Measurements from ENCODE around the gene C1QL4. TPM values are rescaled to one million over a fixed set of nuclear protein-coding genes. Genes with fewer than 3 reads are reported as not detected.
A peak's percentile ranks its signal among the peaks of the same experiment; 100 is the strongest.
"Not testable (repeated sequence)": the region's sequence is repeated elsewhere in the genome, so short reads cannot be mapped to it uniquely, and the experiment has no call there.

C1QL4 gene
- total and polyA plus RNA-seq, 2 donors (not counting 1 experiment from before 2014, with no cell fraction given): not detected

DNA sequence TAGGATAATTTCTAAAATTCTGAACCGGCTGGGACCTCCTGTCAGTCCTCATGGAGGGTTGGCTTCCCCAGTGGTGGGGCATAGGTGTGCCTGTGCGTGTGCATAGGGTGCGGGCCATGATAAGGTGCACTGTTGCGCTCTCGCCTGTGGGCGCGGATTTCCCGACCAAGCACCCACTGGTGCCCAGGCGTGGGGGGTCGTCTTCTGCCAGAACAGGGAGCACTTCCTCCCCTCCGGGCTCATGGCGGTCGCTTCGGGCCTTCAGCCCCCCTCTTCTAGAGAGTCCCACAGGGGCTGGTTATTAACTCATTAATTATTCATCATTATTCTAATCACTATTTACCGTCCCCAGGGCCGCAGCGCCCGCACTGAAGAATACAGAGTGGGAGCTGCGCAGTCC, 2.8 kb downstream of the C1QL4 start:
- no peak overlapping the region for H3K4me3 Mint-ChIP-seq
- ChIA-PET POLR2A (no interaction called here), CTCF (interaction anchor here (1.2 to 8.5 kb wide), 5 partner anchors 8 to 45 kb away, joined by 3 to 95 read pairs (median 13); partner anchors contain the start of genes DNAJC22, PRPH and TROAP)
- Histone ChIP-seq H3K9ac (ENCODE audit: low read length) (no peak overlapping the region), H3K4me2 (replicated peaks; ENCODE audit: low read depth, low read length, poor library complexity, severe bottlenecking) (no peak overlapping the region), H3K4me3 (ENCODE audit: control extremely low read depth in 1 of 5, extremely low read depth in 1 of 5, insufficient read depth in 1 of 5, low read depth in 2 of 5, low read length in 4 of 5) (no peak overlapping the region), H3K27ac (ENCODE audit: low read length in 2 of 2) (no peak overlapping the region), H4K20me1 (ENCODE audit: control insufficient read depth, insufficient read depth, low read length, poor library complexity, severe bottlenecking) (no peaks in the 10 kb centered on the region), H3K4me1 (ENCODE audit: control insufficient read depth in 2 of 2, insufficient read depth in 2 of 2, low read length in 2 of 2) (peaks cover 36 to 39% of the 10 kb centered on the region in 2 donors), H3K9me3 (ENCODE audit: control extremely low read depth in 1 of 3, control insufficient read depth in 2 of 3, insufficient read depth in 1 of 3, low read length in 2 of 3) (peaks cover 0 to 25% (median 0%) of the 10 kb centered on the region in 3 donors), H3K36me3 (replicated peaks in 1 of 2; ENCODE audit: control extremely low read depth in 1 of 2, control insufficient read depth in 1 of 2, extremely low read depth in 1 of 2, insufficient read depth in 2 of 2, low read length in 1 of 2) (no peaks in the 10 kb centered on the region), H2AFZ (ENCODE audit: insufficient read depth, low read depth, low read length, poor library complexity, severe bottlenecking) (no peak overlapping the region), H3K27me3 (replicated peaks in 1 of 4; ENCODE audit: control extremely low read depth in 1 of 4, control insufficient read depth in 3 of 4, insufficient read depth in 4 of 4, low read length in 3 of 4) (peaks cover 0 to 75% (median 48%) of the 10 kb centered on the region in 4 experiments), H3K79me2 (ENCODE audit: control insufficient read depth, insufficient read depth, low read length) (no peaks in the 10 kb centered on the region)
- peaks cover 64% of the 10 kb centered on the region for H3K27me3 Mint-ChIP-seq
- H3K9me3 Mint-ChIP-seq (ENCODE audit: insufficient read depth): no peaks in the 10 kb centered on the region
- 18% methylated on average over 18 of the region's 19 CpGs for WGBS (ENCODE audit: insufficient coverage)
- peaks cover 35% of the 10 kb centered on the region for H3K4me1 Mint-ChIP-seq
- intact Hi-C loops (cut with micrococcal nuclease): no loop called here
- TF ChIP-seq, protein P1, sequence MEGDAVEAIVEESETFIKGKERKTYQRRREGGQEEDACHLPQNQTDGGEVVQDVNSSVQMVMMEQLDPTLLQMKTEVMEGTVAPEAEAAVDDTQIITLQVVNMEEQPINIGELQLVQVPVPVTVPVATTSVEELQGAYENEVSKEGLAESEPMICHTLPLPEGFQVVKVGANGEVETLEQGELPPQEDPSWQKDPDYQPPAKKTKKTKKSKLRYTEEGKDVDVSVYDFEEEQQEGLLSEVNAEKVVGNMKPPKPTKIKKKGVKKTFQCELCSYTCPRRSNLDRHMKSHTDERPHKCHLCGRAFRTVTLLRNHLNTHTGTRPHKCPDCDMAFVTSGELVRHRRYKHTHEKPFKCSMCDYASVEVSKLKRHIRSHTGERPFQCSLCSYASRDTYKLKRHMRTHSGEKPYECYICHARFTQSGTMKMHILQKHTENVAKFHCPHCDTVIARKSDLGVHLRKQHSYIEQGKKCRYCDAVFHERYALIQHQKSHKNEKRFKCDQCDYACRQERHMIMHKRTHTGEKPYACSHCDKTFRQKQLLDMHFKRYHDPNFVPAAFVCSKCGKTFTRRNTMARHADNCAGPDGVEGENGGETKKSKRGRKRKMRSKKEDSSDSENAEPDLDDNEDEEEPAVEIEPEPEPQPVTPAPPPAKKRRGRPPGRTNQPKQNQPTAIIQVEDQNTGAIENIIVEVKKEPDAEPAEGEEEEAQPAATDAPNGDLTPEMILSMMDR (IDR thresholded peaks at IDR 0.05): no peak
- no peak for TF ChIP-seq EZH2 (IDR thresholded peaks at IDR 0.05; ENCODE audit: borderline replicate concordance, insufficient read depth, low read depth, low read length, poor library complexity, severe bottlenecking)
- H3K27ac Mint-ChIP-seq: no peak overlapping the region
- DNase-seq: peak; percentile 24
- ATAC-seq (ENCODE audit: low read depth): no peak

DNA sequence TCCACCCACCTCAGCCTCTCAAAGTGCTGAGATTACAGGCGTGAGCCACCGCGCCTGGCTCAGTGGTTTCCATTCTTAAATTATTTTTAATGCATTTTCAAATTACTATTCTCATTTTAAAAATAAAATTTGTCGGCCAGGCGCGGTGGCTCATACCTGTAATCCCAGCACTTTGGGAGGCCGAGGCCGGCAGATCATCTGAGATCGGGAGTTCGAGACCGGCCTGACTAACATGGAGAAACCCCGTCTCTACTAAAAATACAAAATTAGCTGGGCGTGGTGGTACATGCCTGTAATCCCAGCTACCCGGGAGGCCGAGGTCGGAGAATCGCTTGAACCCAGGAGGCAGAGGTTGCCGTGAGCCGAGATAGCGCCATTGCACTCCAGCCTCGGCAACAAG, 3.2 kb downstream of the C1QL4 start:
- H3K9ac ChIP-seq (ENCODE audit: low read length); H3K27ac ChIP-seq (ENCODE audit: low read length in 2 of 2); H3K27ac Mint-ChIP-seq; H3K4me2 ChIP-seq (replicated peaks; ENCODE audit: low read depth, low read length, poor library complexity, severe bottlenecking); H4K20me1 ChIP-seq (ENCODE audit: control insufficient read depth, insufficient read depth, low read length, poor library complexity, severe bottlenecking); ATAC-seq (ENCODE audit: low read depth); H3K79me2 ChIP-seq (ENCODE audit: control insufficient read depth, insufficient read depth, low read length); H3K4me3 ChIP-seq (ENCODE audit: control extremely low read depth in 1 of 5, extremely low read depth in 1 of 5, insufficient read depth in 1 of 5, low read depth in 2 of 5, low read length in 4 of 5); H3K36me3 ChIP-seq (replicated peaks in 1 of 2; ENCODE audit: control extremely low read depth in 1 of 2, control insufficient read depth in 1 of 2, extremely low read depth in 1 of 2, insufficient read depth in 2 of 2, low read length in 1 of 2); intact Hi-C loops (cut with micrococcal nuclease); DNase-seq; H3K9me3 Mint-ChIP-seq (ENCODE audit: insufficient read depth); H3K4me3 Mint-ChIP-seq; H2AFZ ChIP-seq (ENCODE audit: insufficient read depth, low read depth, low read length, poor library complexity, severe bottlenecking): not testable (repeated sequence)
- ChIA-PET CTCF (interaction anchor here (0.6 to 8.5 kb wide), 6 partner anchors 9 to 337 kb away, joined by 3 to 95 read pairs (median 10); partner anchors contain the start of genes DNAJC22 and PRPH), POLR2A (interaction anchor here (0.7 kb wide), 1 partner anchor 8 kb away, joined by 3 read pairs; no protein-coding TSS in a partner anchor)
- H3K4me1 Mint-ChIP-seq: peaks cover 35% of the 10 kb centered on the region
- peaks cover 36 to 39% of the 10 kb centered on the region in 2 donors for H3K4me1 ChIP-seq (ENCODE audit: control insufficient read depth in 2 of 2, insufficient read depth in 2 of 2, low read length in 2 of 2)
- H3K9me3 ChIP-seq (ENCODE audit: control extremely low read depth in 1 of 3, control insufficient read depth in 2 of 3, insufficient read depth in 1 of 3, low read length in 2 of 3): peaks cover 0 to 25% (median 0%) of the 10 kb centered on the region in 3 donors
- WGBS (ENCODE audit: insufficient coverage): 52% methylated on average over 13 of the region's 21 CpGs
- H3K27me3 ChIP-seq (replicated peaks in 1 of 4; ENCODE audit: control extremely low read depth in 1 of 4, control insufficient read depth in 3 of 4, insufficient read depth in 4 of 4, low read length in 3 of 4): peaks cover 0 to 70% (median 46%) of the 10 kb centered on the region in 4 experiments
- peaks cover 59% of the 10 kb centered on the region for H3K27me3 Mint-ChIP-seq
